Measurements from ENCODE around the gene KNCN.

KNCN gene

DNA sequence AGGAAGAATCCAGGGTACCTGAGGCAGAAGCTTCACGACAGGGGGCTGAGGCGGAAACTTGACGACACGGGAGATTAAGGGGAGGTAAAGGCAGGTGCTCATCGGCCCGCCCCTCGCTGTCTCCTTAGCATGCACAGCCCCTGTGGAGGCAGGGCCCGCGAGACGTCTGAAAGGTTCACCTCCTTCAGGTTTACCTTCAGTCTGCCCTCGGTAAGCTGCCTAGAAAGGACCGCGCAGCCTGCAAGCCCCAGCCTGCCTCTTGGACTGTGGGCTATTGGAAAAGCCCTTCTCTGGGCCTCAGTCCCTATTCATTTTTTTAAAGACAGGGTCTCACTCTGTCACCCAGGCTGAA is 28.5 kb downstream of the KNCN start:
- TF ChIP-seq, protein P1, sequence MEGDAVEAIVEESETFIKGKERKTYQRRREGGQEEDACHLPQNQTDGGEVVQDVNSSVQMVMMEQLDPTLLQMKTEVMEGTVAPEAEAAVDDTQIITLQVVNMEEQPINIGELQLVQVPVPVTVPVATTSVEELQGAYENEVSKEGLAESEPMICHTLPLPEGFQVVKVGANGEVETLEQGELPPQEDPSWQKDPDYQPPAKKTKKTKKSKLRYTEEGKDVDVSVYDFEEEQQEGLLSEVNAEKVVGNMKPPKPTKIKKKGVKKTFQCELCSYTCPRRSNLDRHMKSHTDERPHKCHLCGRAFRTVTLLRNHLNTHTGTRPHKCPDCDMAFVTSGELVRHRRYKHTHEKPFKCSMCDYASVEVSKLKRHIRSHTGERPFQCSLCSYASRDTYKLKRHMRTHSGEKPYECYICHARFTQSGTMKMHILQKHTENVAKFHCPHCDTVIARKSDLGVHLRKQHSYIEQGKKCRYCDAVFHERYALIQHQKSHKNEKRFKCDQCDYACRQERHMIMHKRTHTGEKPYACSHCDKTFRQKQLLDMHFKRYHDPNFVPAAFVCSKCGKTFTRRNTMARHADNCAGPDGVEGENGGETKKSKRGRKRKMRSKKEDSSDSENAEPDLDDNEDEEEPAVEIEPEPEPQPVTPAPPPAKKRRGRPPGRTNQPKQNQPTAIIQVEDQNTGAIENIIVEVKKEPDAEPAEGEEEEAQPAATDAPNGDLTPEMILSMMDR (IDR thresholded peaks at IDR 0.05; ENCODE audit: extremely low read depth, missing control alignments) = no peak
- DNase-seq (ENCODE audit: low spot score) = no peak

DNA sequence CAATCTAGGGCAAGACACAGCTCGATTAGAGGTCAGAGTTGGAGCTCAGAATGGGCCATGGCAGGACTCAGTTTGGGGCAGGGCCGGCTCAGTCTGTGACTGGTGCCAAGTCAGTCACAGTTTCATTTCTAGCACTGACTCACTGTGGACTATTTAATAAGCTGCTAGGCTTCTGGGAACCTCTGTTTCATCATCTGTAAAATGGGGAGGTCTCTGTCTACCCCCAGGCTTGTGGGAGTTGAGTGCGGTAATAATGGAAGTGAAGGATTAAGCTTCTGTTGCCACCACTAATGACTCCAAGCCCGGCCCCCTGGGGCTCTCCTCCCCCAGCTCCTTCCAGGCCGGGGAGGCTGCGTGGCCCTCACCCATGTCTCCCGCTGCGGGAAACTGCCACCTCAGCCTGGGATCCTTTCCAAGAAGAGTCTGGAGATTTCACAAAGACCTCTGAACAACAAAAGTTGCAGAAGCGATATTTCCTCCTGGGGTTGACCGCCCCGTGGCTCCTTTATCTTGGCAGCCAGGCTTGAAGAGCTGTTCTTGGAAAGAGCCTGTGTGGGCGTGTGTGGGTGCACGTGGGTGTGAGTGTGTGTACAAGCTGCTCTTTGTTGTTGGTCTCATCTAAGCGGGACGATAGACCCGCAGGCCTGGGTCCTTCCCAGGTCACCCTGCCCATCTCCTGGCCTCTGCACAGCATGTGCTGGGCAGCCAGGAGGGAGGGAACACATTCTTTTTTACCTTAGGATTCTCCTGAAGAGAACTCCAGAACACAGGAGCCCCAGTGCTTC is 29.1 kb downstream of the KNCN start:
- TF ChIP-seq, protein P1 (IDR thresholded peaks at IDR 0.05; ENCODE audit: extremely low read depth, missing control alignments) = no peak
- no peak for DNase-seq (ENCODE audit: low spot score)

DNA sequence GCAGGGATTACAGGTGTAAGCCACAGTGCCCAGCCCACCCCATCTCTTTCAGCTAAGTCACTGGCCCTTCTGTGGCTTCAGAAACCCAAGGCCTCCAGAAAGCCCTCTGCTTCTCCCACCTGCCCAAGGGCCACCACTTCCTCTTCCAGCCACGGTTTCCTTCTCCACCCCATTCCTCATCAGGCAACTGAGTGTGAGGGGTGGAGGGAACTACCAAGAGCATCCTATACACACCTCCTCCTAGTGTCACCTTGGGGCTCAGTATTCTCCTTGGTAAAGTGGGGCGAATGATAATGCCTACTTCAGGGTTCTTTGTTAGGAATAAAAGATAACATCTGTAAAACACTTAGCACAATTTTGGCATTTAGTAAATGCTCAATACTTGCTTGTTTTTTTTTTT is 30.0 kb downstream of the KNCN start:
- TF ChIP-seq, protein P1 (IDR thresholded peaks at IDR 0.05; ENCODE audit: extremely low read depth, missing control alignments) = no peak
- DNase-seq (ENCODE audit: low spot score) = no peak

DNA sequence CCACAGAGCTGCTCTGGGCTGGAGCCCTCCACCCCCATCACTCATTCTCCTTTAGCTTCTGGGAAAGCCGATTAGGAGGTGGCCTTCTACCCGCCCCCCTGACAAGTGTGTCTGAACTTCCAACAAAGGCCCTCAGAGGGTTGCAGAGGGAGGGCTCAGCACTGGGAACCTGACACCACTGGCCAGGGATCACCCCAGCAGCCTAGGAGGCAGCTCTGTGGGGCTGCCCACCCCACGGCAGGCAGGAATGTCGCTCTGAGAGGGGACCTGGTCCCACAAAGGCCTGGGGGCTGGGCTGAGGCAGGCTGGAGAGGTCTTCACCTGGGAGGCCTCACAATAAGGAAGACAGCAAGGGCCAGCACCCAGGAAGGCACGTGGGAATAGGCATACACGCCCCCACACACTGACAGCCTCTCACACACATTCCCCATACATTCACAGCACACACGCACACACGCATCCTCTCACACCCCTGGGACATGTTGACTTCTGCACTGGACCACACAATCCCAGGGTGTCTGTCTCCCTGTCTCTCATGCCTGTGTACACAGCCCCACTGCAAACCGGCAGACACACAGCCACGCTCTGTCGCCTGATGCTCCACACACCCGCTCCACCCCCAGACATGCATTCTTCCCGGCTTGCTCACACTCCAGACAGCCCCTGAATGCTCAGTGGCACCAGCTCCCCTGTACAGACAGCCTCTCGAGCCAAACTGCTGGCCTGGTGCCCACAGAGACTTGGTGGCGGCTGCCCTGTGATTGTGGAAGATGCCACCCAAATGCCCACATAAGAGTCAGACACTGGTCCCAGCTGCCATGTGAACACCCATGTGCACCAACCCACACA is 31.2 kb downstream of the KNCN start:
- no peak for DNase-seq (ENCODE audit: low spot score)
- TF ChIP-seq, protein P1 (IDR thresholded peaks at IDR 0.05; ENCODE audit: extremely low read depth, missing control alignments) = no peak

DNA sequence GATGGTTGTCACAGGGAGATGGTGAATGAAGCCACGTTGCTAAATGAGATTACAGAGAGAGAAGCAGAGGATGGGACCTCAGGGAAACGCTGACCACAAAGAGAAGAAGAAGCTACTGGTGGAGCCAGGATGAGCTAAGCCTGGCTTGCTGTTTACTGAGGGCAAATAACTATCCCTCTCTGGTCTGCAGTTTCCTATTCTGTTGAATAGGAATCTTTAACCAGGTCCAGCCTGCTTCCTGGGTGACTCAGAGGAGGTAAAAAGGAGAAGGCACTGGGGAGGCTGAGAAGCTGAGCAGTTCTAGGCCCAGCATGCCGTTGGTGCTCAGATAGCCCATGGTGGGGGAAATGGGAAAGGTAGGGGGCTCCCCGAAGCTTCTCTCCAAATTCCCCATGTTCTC is 32.2 kb downstream of the KNCN start:
- DNase-seq (ENCODE audit: low spot score) = no peak
- TF ChIP-seq, protein P1 (IDR thresholded peaks at IDR 0.05; ENCODE audit: extremely low read depth, missing control alignments) = no peak

DNA sequence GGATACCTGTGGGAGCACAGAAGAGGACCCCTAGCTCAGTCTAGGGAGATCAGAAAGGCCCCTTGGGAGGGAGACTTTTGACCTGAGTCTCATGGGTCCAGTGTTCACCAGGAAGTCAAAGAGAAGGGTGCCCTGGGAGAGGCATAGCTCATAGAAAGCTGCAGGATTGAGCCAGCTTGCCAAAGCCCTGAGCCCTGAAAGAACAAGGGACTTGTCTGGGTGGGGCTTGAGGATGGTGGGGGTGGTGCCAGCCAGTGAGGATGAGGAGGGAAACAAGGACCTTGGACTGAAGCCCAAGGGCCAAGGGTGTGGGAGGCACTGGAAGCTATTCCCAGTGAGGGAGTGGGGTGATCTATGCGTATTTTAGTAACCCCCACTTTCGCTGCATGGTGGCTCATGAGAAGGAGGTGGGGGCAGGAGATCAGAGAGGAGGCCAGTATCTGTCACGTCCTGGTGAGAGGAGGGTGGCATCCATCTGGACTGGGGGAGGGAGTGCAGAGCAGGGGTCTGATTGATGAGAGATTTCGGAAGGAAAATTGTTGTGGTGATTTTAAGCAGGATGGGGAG is 33.4 kb downstream of the KNCN start:
- no peak for DNase-seq (ENCODE audit: low spot score)
- TF ChIP-seq, protein P1 (IDR thresholded peaks at IDR 0.05; ENCODE audit: extremely low read depth, missing control alignments) = no peak
